HepG2 (cell line): Measurements from ENCODE around the gene BCL6B. TPM values are rescaled to one million over a fixed set of nuclear protein-coding genes. Genes with fewer than 3 reads are reported as not detected.

Source experiments
- ATAC-seq: fragments of 200-7000 bp; cut with Tn5 transposase; 3 replicates; pipeline ENCODE4 v1.9.1; 2020; ENCODE audit warnings: mild to moderate bottlenecking, moderate library complexity
- BruUV-seq: library from RNA; stranded (reverse); fragments of 400-500 nt; replicated peaks from 2 replicates; lab custom pipeline; 2021; lab: Mats Ljungman, UMichigan
- CTCF ChIA-PET: fragments of 300-600 bp; formaldehyde crosslinking; extraction: SDS; loops from one replicate; lab custom pipeline; 2021; ENCODE audit warnings: low total read pairs, inconsistent platforms, low intra/inter-chr PET ratio; lab: Yijun Ruan, JAX
- POLR2A ChIA-PET: fragments of 350-600 bp; sonication (Branson Sonifier 250); formaldehyde crosslinking; loops from one replicate; lab custom pipeline; 2020; ENCODE audit warnings: antibody characterized with exemption, inconsistent platforms; lab: Yijun Ruan, JAX
- DNase-seq: peaks from one replicate; pipeline ENCODE4 v3.0.0-alpha.2; 2015; ENCODE audit warnings: low spot score
- FAIRE-seq: peaks from 3 replicates; lab custom pipeline; 2011; peaks lifted over from hg19 to GRCh38; lab: Jason Lieb, UNC
- H2AFZ ChIP-seq: one replicate; pipeline ENCODE4 v1.6.1; 2011; ENCODE audit warnings: low read length, inconsistent platforms
- H3K27ac ChIP-seq: fragments of 300-600 bp; 3 replicates; pipeline ENCODE4 v1.8.0; 2011; ENCODE audit warnings: mixed run types, mild to moderate bottlenecking, mixed read lengths, low read length, inconsistent platforms; ENCODE audit not compliant: insufficient read depth; ENCODE audit errors: extremely low read length
- H3K27me3 ChIP-seq, 2 experiments: fragments of 200-600 bp in 1 of 2; 2 replicates in 1 of 2; 3 replicates in 1 of 2; pipeline versions ENCODE4 v1.6.0 to v1.8.0; 2011; ENCODE audit warnings: low read length in 2 of 2, mild to moderate bottlenecking in 2 of 2, moderate library complexity in 2 of 2, inconsistent platforms in 1 of 2; ENCODE audit not compliant: insufficient read depth in 2 of 2, control insufficient read depth in 1 of 2
- H3K36me3 ChIP-seq, 2 experiments: fragments of 200-600 bp in 1 of 2; replicated peaks in 1 of 2; 2 replicates in 1 of 2; 3 replicates in 1 of 2; pipeline versions ENCODE4 v1.5.1 to v1.8.0; 2011; ENCODE audit warnings: low read length in 2 of 2, inconsistent platforms in 1 of 2; ENCODE audit not compliant: insufficient read depth in 2 of 2, control insufficient read depth in 1 of 2
- H3K4me1 ChIP-seq: 2 replicates; pipeline ENCODE4 v1.5.1; 2012; ENCODE audit warnings: low read length, inconsistent platforms; ENCODE audit not compliant: insufficient read depth
- H3K4me2 ChIP-seq: 2 replicates; pipeline ENCODE4 v1.6.0; 2011; ENCODE audit warnings: low read depth, low read length, inconsistent platforms
- H3K4me3 ChIP-seq, 3 experiments: fragments of 200-600 bp in 1 of 3; sonication (generic), shearing (Covaris generic) in 1 of 3; replicated peaks in 1 of 3; 2 replicates each; pipeline ENCODE4 v1.5.1; 2011 to 2016; ENCODE audit warnings: low read length in 3 of 3, inconsistent platforms in 2 of 3, low read depth in 2 of 3, mild to moderate bottlenecking in 2 of 3, control low read depth in 1 of 3, mixed read lengths in 1 of 3; ENCODE audit not compliant: insufficient read depth in 1 of 3
- H3K79me2 ChIP-seq: one replicate; pipeline ENCODE4 v1.6.1; 2011; ENCODE audit warnings: low read length, inconsistent platforms; ENCODE audit not compliant: insufficient read depth
- H3K9ac ChIP-seq: 2 replicates; pipeline ENCODE4 v1.6.0; 2011; ENCODE audit warnings: mild to moderate bottlenecking, low read depth, low read length, inconsistent platforms; ENCODE audit not compliant: insufficient read depth
- H3K9me3 ChIP-seq: 2 replicates; pipeline ENCODE4 v1.5.1; 2012; ENCODE audit warnings: mild to moderate bottlenecking, low read length
- H4K20me1 ChIP-seq: 2 replicates; pipeline ENCODE4 v1.6.0; 2011; ENCODE audit warnings: inconsistent platforms, mild to moderate bottlenecking, low read length, moderate library complexity; ENCODE audit not compliant: insufficient read depth
- HOXA5 ChIP-seq: sonication (generic); formaldehyde crosslinking; IDR thresholded peaks from 2 replicates; pipeline ENCODE4 v1.4.0; 2020; ENCODE audit warnings: missing genetic modification reagents
- NR2F2 ChIP-seq: IDR thresholded peaks from 2 replicates; pipeline ENCODE4 v1.6.1; 2012; ENCODE audit warnings: low read depth, inconsistent platforms, borderline replicate concordance
- RARA ChIP-seq: IDR thresholded peaks from 2 replicates; pipeline ENCODE4 v1.6.1; 2016; ENCODE audit warnings: missing genetic modification reagents, missing compliant biosample characterization
- RXRB ChIP-seq: IDR thresholded peaks from 2 replicates; pipeline ENCODE4 v1.6.1; 2016; ENCODE audit warnings: borderline replicate concordance, missing genetic modification reagents, missing compliant biosample characterization
- TRAFD1 ChIP-seq: sonication (generic); formaldehyde crosslinking; IDR thresholded peaks from 2 replicates; pipeline ENCODE4 v1.5.1; 2020; ENCODE audit warnings: missing genetic modification reagents, mild to moderate bottlenecking, borderline replicate concordance
- ZNF281 ChIP-seq: sonication (generic); formaldehyde crosslinking; IDR thresholded peaks from 2 replicates; pipeline ENCODE4 v1.4.0; 2020; ENCODE audit warnings: missing genetic modification reagents, borderline replicate concordance
- ZNF670 ChIP-seq: sonication (generic); formaldehyde crosslinking; IDR thresholded peaks from 2 replicates; pipeline ENCODE4 v1.8.0; 2022; ENCODE audit warnings: mild to moderate bottlenecking, missing genetic modification reagents, borderline replicate concordance
- ZSCAN20 ChIP-seq: sonication (generic); formaldehyde crosslinking; IDR thresholded peaks from 2 replicates; pipeline ENCODE4 v1.4.0; 2020; ENCODE audit warnings: missing genetic modification reagents, mild to moderate bottlenecking, borderline replicate concordance
- WGBS: methylation state at CpG from one replicate; pipeline ENCODE4 v1.1.6; 2017; ENCODE audit warnings: low lambda C conversion rate; 5-methylcytosine and 5-hydroxymethylcytosine counted together
- in situ Hi-C: cut with HindIII; loops from 2 replicates; pipeline ENCODE4 v1.10.0; 2017; ENCODE audit warnings: low pct_unique_long_range_greater_than_20kb; ENCODE audit not compliant: extremely low pct_ligation_motif_present
- intact Hi-C: fragments of 100-400 bp; cut with micrococcal nuclease; formaldehyde crosslinking; loops from one replicate; pipeline ENCODE4 v1.10.0; 2022; ENCODE audit not compliant: unreplicated experiment
- polyA plus RNA-seq, 8 experiments: library from polyadenylated mRNA; depleted of rRNA in 3 of 8; stranded (reverse) in 7 of 8; unstranded in 1 of 8; fragments of >200 nt; fragmentation: Illumina TruSeq in 4 of 8; extraction: Trizol in 4 of 8; gene quantifications; 2 replicates each; pipeline versions ENCODE4 v1.2.1 to v1.2.3, GENCODE V29; 2011 to 2016; ENCODE audit warnings: low read depth in 4 of 8, missing spikeins in 1 of 8, mixed read lengths in 1 of 8; ENCODE audit not compliant: insufficient read depth in 1 of 8
- total RNA-seq, 5 experiments: library from RNA; depleted of rRNA; stranded (reverse); fragments of >200 nt; fragmentation: Illumina TruSeq; extraction: Trizol; gene quantifications; 2 replicates each; pipeline ENCODE4 v1.2.3, GENCODE V29; 2016; ENCODE audit warnings: low read depth in 1 of 5
- TF ChIP-seq, protein P1 (sequence below): sonication (generic); formaldehyde crosslinking; IDR thresholded peaks from 2 replicates; pipeline ENCODE4 v1.8.0; 2022; ENCODE audit warnings: mild to moderate bottlenecking, missing genetic modification reagents
- TF ChIP-seq, protein P2 (sequence below): sonication (generic); formaldehyde crosslinking; IDR thresholded peaks from 2 replicates; pipeline ENCODE4 v1.8.0; 2022; ENCODE audit warnings: missing genetic modification reagents, mild to moderate bottlenecking, borderline replicate concordance

The BCL6B gene
- total and polyA plus RNA-seq, 2 of the 13 experiments (the other 11 are each of a cell fraction or from before 2014, with no cell fraction given) = not detected

GRCh38 chr17:7043497-7044198 is 20.8 kb downstream of the BCL6B start, which contains the start of gene SLC16A11 (continued):
- TF ChIP-seq ZNF281 (CRISPR knock-in tag) (no peak), RXRB (no peak), NR2F2 (no peak)
- TF ChIP-seq, protein P1, sequence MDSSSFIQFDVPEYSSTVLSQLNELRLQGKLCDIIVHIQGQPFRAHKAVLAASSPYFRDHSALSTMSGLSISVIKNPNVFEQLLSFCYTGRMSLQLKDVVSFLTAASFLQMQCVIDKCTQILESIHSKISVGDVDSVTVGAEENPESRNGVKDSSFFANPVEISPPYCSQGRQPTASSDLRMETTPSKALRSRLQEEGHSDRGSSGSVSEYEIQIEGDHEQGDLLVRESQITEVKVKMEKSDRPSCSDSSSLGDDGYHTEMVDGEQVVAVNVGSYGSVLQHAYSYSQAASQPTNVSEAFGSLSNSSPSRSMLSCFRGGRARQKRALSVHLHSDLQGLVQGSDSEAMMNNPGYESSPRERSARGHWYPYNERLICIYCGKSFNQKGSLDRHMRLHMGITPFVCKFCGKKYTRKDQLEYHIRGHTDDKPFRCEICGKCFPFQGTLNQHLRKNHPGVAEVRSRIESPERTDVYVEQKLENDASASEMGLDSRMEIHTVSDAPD = no peak
- TF ChIP-seq, all 625 proteins: peak for 0

DNA sequence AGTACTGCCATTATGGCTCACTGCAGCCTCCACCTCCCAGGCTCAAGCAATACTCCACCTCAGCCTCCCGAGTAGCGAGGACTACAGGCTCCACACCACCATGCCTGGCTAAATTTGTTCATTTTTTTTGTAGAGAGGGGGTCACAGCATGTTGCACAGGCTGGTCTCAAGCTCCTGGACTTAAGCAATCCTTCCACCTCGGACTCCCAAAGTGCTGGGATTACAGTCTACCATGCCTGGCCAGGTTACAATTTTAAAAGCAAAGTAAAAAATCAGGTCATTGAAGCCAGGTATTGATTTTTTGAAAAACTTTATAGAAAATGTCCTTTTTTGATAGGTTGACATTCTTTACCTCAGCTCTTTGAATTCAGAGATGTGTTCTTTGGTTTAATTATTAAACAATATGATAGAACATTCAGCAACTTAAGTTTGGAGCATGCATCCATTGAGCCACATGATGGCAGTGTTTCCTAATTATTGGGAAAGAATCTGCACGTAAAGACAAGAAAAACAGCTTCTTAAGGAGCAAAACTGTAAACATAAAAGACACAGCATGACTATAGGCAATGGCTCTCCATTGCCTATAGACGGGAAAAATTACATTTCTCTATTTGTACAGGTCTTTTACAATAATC is 22.8 kb downstream of the BCL6B start:
- DNase-seq (peak; percentile 80), FAIRE-seq (peak; percentile 63), ATAC-seq (peak; percentile 42)
- H2AFZ ChIP-seq = no peak overlapping the region
- ChIA-PET CTCF (interaction anchor here (0.6 to 2.7 kb wide), 8 partner anchors 88 to 300 kb away, joined by 3 to 31 read pairs (median 4); no protein-coding TSS in a partner anchor), POLR2A (interaction anchor here (0.7 to 4.6 kb wide), 31 partner anchors 9 to 813 kb away, joined by 3 to 71 read pairs (median 5); partner anchors contain the start of genes ACADVL, ASGR1, ASGR2 and DLG4)
- intact Hi-C loops = loop anchor here (2.0 to 5.0 kb wide), 2 partner anchors 133 to 307 kb away; partner anchors contain the start of genes ASGR1 and KCTD11
- in situ Hi-C loops = loop anchor here (10.0 kb wide), 1 partner anchor 239 kb away; the partner anchor contains the start of gene SLC2A4
- H3K79me2 ChIP-seq = no peaks in the 10 kb centered on the region
- BruUV-seq = no TSS peak
- H3K4me3 ChIP-seq = peak overlapping the region; percentile 52 to 79 (median 61)
- H4K20me1 ChIP-seq = no peaks in the 10 kb centered on the region
- no peaks in the 10 kb centered on the region; a peak in 1 of 5 replicates for H3K27me3 ChIP-seq
- WGBS = 3% methylated on average over 4 of the region's 5 CpGs
- peaks cover 50% of the 10 kb centered on the region for H3K4me1 ChIP-seq
- H3K4me2 ChIP-seq = peak overlapping the region; percentile 94
- H3K27ac ChIP-seq = peak overlapping the region; percentile 73
- H3K9ac ChIP-seq = 0 out of 2 replicates have a peak overlapping the region, but pooled peaks have one; percentile 65
- H3K36me3 ChIP-seq = no peaks in the 10 kb centered on the region
- no peaks in the 10 kb centered on the region for H3K9me3 ChIP-seq
- TF ChIP-seq HOXA5 (CRISPR knock-in tag) (no peak), TRAFD1 (CRISPR knock-in tag) (no peak), RARA (CRISPR knock-in tag) (no peak), ZNF670 (CRISPR knock-in tag) (no peak), ZSCAN20 (CRISPR knock-in tag) (no peak)
- TF ChIP-seq, protein P2, sequence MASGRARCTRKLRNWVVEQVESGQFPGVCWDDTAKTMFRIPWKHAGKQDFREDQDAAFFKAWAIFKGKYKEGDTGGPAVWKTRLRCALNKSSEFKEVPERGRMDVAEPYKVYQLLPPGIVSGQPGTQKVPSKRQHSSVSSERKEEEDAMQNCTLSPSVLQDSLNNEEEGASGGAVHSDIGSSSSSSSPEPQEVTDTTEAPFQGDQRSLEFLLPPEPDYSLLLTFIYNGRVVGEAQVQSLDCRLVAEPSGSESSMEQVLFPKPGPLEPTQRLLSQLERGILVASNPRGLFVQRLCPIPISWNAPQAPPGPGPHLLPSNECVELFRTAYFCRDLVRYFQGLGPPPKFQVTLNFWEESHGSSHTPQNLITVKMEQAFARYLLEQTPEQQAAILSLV (CRISPR knock-in tag) = no peak
